Stimulated activated CD8-positive, alpha-beta memory T cell treated with anti-CD3 and anti-CD28 coated beads, Interleukin-2, amount 100 ng/mL, for 1 hour (primary cell): ENCODE results near the gene COMMD2.

Experiments
- DNase-seq, 2 donors: peaks; one replicate each; pipeline ENCODE4 v3.0.0-alpha.2; 2020; ENCODE audit warnings: low read depth in 2 of 2

COMMD2 gene

GRCh38 chr3:149702691-149703441 lies 49.4 kb downstream of the COMMD2 start:
- no peak for DNase-seq

GRCh38 chr3:149701977-149702350 lies 50.3 kb downstream of the COMMD2 start:
- no peak for DNase-seq

- DNase-seq = no peak
Measured at GRCh38 chr3:149701206-149701976, 50.9 kb downstream of the COMMD2 start.
